HG03045 (cell line): Measurements from ENCODE around the gene DCLK2.
"Not testable (repeated sequence)": the region's sequence is repeated elsewhere in the genome, so short reads cannot be mapped to it uniquely, and the experiment has no call there.

ENCODE experiments used
- ATAC-seq: cut with Tn5 transposase; IDR thresholded peaks from one replicate; pipeline ENCODE4 v1.9.1; 2021; ENCODE audit warnings: mild to moderate bottlenecking, moderate library complexity; ENCODE audit not compliant: unreplicated experiment

Gene DCLK2

GRCh38 chr4:150145090-150145945, 67.1 kb downstream of the DCLK2 start:
- no peak for ATAC-seq

- ATAC-seq, result no peak
Observed at GRCh38 chr4:150145946-150146340, 67.7 kb downstream of the DCLK2 start.

DNA sequence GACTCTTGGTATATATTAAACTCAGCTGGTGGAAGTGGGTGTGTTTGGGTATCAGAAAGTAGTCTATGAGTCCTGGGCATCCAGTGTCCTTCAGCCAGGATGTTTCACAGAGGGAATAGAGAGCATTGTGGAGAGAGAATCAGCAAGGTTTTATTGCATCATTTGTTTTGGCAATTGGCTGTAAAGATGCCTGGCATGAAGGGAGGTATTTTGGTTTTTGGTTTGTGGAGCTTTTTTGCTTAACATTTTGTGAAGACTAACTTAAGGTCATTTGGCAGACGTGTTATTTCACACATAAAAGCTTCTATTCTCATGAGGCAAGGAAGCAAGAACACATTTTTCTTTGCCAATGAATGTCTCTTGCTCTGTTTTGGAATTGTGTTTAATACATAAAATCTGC, 71.1 kb downstream of the DCLK2 start:
- ATAC-seq, result no peak

GRCh38 chr4:150150629-150151062, 72.4 kb downstream of the DCLK2 start:
- ATAC-seq, result no peak

DNA sequence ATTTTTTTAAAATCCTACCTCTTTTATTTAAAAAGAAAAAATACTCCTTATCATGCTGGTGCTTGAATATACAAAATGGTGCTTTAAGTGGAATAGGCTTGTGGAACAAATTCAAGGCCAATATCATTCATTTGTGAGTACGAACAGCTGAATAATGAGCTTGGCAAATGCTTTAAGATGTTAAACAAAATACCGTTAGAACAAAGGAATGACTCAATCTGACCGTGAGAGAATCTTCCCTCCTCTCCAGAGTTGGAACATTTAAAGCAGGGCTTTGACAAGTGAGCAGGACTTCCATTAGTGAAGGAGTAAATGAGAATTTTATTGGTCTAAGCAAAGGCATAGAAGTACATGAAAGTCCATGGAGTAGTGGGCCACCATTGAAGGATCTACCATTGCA, 74.5 kb downstream of the DCLK2 start:
- ATAC-seq, result no peak

GRCh38 chr4:150155391-150155790, 77.1 kb downstream of the DCLK2 start:
- ATAC-seq, result no peak

DNA sequence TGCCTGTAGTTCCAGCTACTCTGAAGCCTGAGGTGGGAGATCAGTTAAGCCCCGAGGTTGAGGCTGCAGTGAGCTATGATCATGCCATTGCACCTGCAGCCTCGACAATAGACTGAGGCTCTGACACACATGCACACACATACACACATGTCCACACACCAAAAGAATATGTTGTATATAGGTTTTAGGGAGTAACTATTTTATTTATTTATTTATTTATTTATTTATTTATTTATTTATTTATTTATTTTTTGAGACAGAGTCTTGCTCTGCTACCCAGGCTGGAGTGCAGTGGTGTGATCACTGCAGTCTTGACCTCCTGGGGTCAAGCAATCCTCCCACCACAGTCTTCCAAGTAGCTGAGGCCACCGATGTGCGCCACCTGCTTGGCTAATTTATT, 78.3 kb downstream of the DCLK2 start:
- ATAC-seq, result no peak

DNA sequence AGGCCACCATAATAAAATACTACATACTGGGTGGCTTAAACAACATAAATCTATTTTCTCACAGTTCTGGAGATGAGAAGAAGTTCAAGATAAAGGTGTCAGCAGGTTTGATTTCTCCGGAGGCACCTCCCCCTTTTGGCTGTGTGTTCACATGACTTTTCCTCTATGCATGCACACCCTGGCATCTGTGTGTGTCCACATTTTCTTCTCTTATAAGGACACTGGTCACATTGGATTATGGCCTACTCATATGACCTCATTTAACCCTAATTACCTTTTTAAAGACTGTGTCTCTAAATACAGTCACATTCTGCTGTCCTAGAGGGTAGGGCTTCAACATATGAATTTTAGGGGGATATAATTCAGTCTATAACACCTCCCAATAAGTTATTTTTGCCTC, 79.8 kb downstream of the DCLK2 start:
- ATAC-seq, result no peak

- no peak for ATAC-seq
Observed at GRCh38 chr4:150160473-150160872, 82.2 kb downstream of the DCLK2 start.

DNA sequence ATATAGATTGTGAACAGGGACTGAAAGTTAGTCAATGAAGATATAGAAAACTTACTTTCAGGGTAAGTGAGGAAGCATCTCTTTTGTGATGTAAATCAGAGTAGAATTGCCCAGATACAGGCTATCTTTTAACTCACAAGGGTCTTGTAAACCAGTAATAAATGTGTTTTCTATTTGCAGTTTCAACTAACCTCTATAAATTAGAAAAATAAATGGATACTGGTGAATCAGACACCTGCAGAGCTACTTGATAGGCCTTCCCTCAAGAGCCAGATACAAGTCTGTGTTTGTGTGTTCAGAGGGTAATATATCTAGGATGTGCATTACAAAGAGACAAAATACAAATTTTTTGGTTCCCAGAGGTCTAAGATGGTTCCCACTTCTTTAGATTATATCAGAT, 82.9 kb downstream of the DCLK2 start:
- ATAC-seq, result no peak

GRCh38 chr4:150162020-150162419, 83.8 kb downstream of the DCLK2 start:
- not testable (repeated sequence) for ATAC-seq

- ATAC-seq, result no peak
Observed at GRCh38 chr4:150164055-150164454, 85.8 kb downstream of the DCLK2 start.

GRCh38 chr4:150164956-150165629, 86.8 kb downstream of the DCLK2 start:
- no peak for ATAC-seq

DNA sequence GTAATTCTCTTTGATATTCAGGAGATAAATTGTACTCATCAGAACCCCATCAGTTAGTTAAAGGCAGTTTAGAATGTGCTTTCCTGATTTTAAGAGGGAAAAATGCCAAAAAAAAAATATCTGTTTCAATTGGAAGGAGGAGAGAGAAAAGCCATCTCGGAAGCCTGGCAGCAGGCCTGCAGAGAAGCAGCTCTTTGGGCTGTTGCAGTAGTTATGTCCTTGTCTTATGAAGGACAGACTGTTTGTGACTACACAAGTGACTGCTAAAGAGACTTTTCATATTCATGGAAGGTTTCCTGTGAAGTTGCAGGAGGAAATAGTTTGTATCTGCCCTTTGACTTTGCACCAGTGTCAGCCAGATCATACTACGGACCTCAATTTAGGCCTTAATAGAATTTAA, 88.8 kb downstream of the DCLK2 start:
- no peak for ATAC-seq

- no peak for ATAC-seq
Observed at GRCh38 chr4:150173432-150173861, 95.2 kb downstream of the DCLK2 start.

- no peak for ATAC-seq
Observed at GRCh38 chr4:150173982-150174398, 95.7 kb downstream of the DCLK2 start.

GRCh38 chr4:150176547-150176946, 98.3 kb downstream of the DCLK2 start:
- ATAC-seq, result no peak

- no peak for ATAC-seq
Observed at GRCh38 chr4:150178161-150178560, 99.9 kb downstream of the DCLK2 start.

GRCh38 chr4:150181536-150181935, 103.3 kb downstream of the DCLK2 start:
- no peak for ATAC-seq

DNA sequence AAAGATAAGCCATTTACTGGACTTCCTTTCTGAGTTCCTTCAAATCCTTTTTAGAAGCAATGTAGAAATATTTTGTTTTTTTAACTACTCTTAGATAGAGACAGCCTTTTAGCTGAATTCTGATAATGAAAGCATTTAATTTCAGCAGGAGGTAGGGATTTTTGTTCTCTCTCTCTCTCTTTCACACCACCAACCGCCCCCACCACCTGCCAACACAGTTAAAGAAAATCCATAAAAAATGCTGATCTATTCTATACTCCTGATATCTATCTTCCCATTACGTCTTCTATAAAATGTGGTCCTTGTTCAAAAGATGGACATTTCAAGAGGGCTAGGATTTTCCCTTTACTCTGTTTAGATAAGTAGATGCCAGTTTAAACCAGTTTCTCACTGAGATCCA, 104.5 kb downstream of the DCLK2 start:
- ATAC-seq, result no peak

DNA sequence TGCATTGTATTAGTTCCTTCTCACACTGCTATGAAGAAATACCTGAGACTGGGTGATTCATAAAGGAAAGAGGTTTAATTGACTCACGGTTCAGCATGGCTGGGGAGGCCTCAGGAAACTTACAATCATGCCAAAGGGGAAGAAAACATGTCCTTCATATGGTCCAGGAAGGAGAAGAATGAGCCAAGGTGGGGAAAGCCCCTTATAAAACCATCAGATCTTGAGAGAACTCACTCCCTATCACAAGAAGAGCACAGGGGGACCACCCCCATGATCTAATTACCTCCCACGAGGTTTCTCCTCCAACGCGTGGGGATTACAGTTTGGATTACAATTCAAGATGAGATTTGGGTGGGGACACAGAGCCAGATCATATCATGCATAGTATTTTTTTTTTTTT, 106.8 kb downstream of the DCLK2 start:
- ATAC-seq, result not testable (repeated sequence)

DNA sequence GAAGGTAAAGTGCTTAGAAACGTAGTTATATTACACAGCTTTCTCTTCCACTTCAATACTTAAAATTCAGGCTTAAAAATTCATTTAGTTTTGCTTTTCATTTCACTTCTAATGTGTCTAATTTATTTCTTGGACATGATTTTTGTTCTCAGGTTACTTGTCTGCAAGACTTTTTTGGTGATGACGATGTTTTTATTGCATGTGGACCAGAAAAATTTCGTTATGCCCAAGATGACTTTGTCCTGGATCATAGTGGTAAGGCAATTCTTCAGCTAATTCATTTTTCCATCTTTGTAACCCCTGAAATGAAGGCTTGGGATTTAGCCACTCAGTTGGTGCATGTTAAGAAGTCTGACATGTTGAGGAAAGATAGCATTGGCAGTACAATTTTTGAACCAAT, 114.7 kb downstream of the DCLK2 start:
- no peak for ATAC-seq
